ENCODE results near the gene SEMA4G.

DNA sequence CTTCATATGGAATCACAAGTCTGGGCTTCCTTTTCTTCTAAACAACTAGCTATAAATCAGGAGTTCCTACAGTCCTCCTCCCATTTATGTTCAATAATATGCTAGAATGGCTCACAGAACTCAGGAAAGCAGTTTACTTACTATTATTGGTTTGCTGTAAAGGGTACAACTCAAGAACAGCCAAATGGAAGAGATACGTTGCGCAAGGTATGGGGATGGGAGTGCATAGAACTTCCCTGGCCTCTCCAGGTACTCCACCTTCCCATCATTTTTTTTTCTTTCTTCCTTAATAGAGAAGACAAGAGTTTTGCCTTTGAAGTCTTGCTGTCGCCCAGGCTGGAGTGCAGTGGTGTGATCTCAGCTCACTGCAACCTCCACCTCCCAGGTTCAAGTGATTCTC is 27.1 kb upstream of the SEMA4G start:
- TF ChIP-seq EP300 (IDR thresholded peaks at IDR 0.05) (no peak), POLR2A (IDR thresholded peaks at IDR 0.05; ENCODE audit: low read depth) (no peak)
